SU-DHL-6 (cell line): ENCODE results near the gene ATP2B2.

ENCODE experiments used
- H2AFZ ChIP-seq: fragments of 200-600 bp; sonication (generic); 2 replicates; pipeline ENCODE4 v1.6.1; 2014; ENCODE audit warnings: low read depth, mild to moderate bottlenecking, moderate library complexity, mixed read lengths, antibody characterized with exemption, low read length; ENCODE audit not compliant: severe bottlenecking
- H3F3A ChIP-seq: fragments of 200-600 bp; shearing (Covaris generic); 2 replicates; pipeline ENCODE4 v1.6.0; 2016; ENCODE audit warnings: antibody characterized with exemption, mild to moderate bottlenecking; ENCODE audit not compliant: insufficient read depth
- H3K27ac ChIP-seq: fragments of 200-600 bp; sonication (generic); 2 replicates; pipeline ENCODE4 v1.5.1; 2016; ENCODE audit warnings: low read depth, mild to moderate bottlenecking, low read length, moderate library complexity, mixed read lengths
- H3K27me3 ChIP-seq: fragments of 200-600 bp; sonication (generic), shearing (Covaris generic); 2 replicates; pipeline ENCODE4 v1.6.0; 2014; ENCODE audit warnings: mild to moderate bottlenecking, low read length
- H3K36me3 ChIP-seq: fragments of 200-600 bp; sonication (generic); 2 replicates; pipeline ENCODE4 v1.6.1; 2014; ENCODE audit warnings: mild to moderate bottlenecking, low read length, mixed read lengths
- H3K4me2 ChIP-seq: fragments of 300-600, 200-600 bp; shearing (Covaris generic), sonication (generic); 2 replicates; pipeline ENCODE4 v1.6.0; 2014; ENCODE audit warnings: low read length, low read depth, mild to moderate bottlenecking; ENCODE audit not compliant: poor library complexity, severe bottlenecking
- H3K4me3 ChIP-seq: fragments of 200-600 bp; sonication (generic); 2 replicates; pipeline ENCODE4 v1.5.1; 2014; ENCODE audit warnings: antibody characterized with exemption, low read length, mild to moderate bottlenecking, mixed read lengths; ENCODE audit not compliant: insufficient read depth, poor library complexity, severe bottlenecking
- H3K79me2 ChIP-seq: fragments of 200-600 bp; sonication (generic); 2 replicates; pipeline ENCODE4 v1.6.1; 2014; ENCODE audit warnings: mild to moderate bottlenecking, low read length, moderate library complexity; ENCODE audit not compliant: insufficient read depth
- H3K9ac ChIP-seq: fragments of 200-600 bp; sonication (generic); 2 replicates; pipeline ENCODE4 v1.7.0; 2014; ENCODE audit warnings: mild to moderate bottlenecking, low read length
- H3K9me2 ChIP-seq: fragments of 200-600 bp; sonication (generic); replicated peaks from 2 replicates; pipeline ENCODE4 v1.6.1; 2014; ENCODE audit warnings: low read length; ENCODE audit not compliant: insufficient read depth
- H3K9me3 ChIP-seq: fragments of 200-600 bp; sonication (generic); 2 replicates; pipeline ENCODE4 v1.6.1; 2014; ENCODE audit warnings: low read length, mixed read lengths; ENCODE audit not compliant: insufficient read depth
- H4K20me1 ChIP-seq: fragments of 200-600 bp; sonication (generic); 2 replicates; pipeline ENCODE4 v1.6.1; 2014; ENCODE audit warnings: low read depth, mild to moderate bottlenecking, antibody characterized with exemption, low read length, moderate library complexity, mixed read lengths
- CTCF ChIP-seq: fragments of 200-600 bp; sonication (generic); IDR thresholded peaks from one replicate; pipeline ENCODE4 v1.5.1; 2017; ENCODE audit warnings: antibody characterized with exemption, mild to moderate bottlenecking, low read length, moderate library complexity; ENCODE audit not compliant: insufficient read depth, poor library complexity, severe bottlenecking
- EZH2phosphoT487 ChIP-seq: fragments of 200-600 bp; sonication (generic), shearing (Covaris generic); conservative IDR thresholded peaks from 2 replicates; pipeline ENCODE4 v1.6.1; 2018; ENCODE audit warnings: mild to moderate bottlenecking, antibody characterized with exemption, low read length, moderate library complexity, mixed read lengths

The ATP2B2 gene

GRCh38 chr3:10467904-10468612 lies 37.3 kb downstream of the ATP2B2 start:
- Histone ChIP-seq H2AFZ (no peak overlapping the region), H3K79me2 (no peaks in the 10 kb centered on the region), H3K36me3 (no peaks in the 10 kb centered on the region), H3K4me2 (no peak overlapping the region), H3K9me2 (no peaks in the 10 kb centered on the region), H4K20me1 (no peaks in the 10 kb centered on the region), H3K4me3 (no peak overlapping the region), H3K27me3 (no peaks in the 10 kb centered on the region), H3F3A (no peaks in the 10 kb centered on the region), H3K27ac (no peak overlapping the region), H3K9me3 (no peaks in the 10 kb centered on the region), H3K9ac (no peak overlapping the region)
- TF ChIP-seq EZH2phosphoT487 (no peak), CTCF (no peak)

DNA sequence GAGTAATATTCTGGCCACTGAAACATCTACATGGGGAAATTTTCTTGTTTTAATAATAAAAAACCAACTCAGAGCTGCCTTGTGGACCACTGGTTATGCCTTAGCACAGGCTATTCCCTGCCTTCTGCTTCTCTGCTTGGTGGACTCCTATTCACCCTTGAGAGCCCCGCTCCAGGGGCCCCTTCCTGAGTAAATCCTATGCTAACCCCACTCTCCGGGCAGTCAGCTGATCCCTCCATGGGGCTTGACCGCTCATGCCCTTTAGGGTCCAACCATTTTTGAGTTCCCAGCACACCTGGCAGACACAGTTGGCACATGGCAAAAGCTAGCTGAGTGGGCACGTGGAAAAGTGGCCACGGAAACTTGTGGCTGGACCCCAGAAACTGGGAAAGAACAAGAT lies 38.2 kb downstream of the ATP2B2 start:
- no peak overlapping the region for H3K4me3 ChIP-seq
- H3K79me2 ChIP-seq = no peaks in the 10 kb centered on the region
- no peak overlapping the region for H2AFZ ChIP-seq
- H3K27ac ChIP-seq = no peak overlapping the region
- TF ChIP-seq CTCF (no peak), EZH2phosphoT487 (no peak)
- no peaks in the 10 kb centered on the region for H3K9me2 ChIP-seq
- H4K20me1 ChIP-seq = no peaks in the 10 kb centered on the region
- H3K4me2 ChIP-seq = no peak overlapping the region
- H3K27me3 ChIP-seq = no peaks in the 10 kb centered on the region
- H3K9ac ChIP-seq = no peak overlapping the region
- no peaks in the 10 kb centered on the region for H3F3A ChIP-seq
- no peaks in the 10 kb centered on the region for H3K36me3 ChIP-seq
- no peaks in the 10 kb centered on the region for H3K9me3 ChIP-seq

DNA sequence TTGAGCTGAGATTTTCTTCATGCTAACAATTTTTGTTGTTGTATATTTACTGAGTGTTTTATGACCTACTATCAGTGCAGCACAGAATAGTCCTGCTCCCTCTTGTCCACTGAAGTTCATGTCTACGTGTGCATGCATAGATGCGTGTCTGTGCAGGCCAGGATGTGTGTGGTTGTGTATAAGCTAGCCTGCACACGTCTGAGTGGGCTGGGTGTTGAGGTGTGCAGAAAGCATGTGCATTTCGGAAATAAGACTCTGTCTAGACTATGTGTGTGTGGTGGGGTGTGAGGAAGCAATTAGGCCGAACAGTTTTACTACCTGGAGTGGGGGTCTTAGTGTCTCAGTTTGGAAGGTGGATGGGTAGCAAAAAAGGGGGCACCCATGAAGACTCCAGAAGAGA lies 39.2 kb downstream of the ATP2B2 start:
- Histone ChIP-seq H4K20me1 (no peaks in the 10 kb centered on the region), H2AFZ (no peak overlapping the region), H3F3A (no peaks in the 10 kb centered on the region), H3K36me3 (no peaks in the 10 kb centered on the region), H3K27ac (no peak overlapping the region), H3K27me3 (no peaks in the 10 kb centered on the region), H3K4me3 (no peak overlapping the region), H3K9me2 (no peaks in the 10 kb centered on the region), H3K79me2 (no peaks in the 10 kb centered on the region), H3K9me3 (no peaks in the 10 kb centered on the region), H3K4me2 (no peak overlapping the region), H3K9ac (no peak overlapping the region)
- TF ChIP-seq EZH2phosphoT487 = no peak
- TF ChIP-seq CTCF = no peak
